Liver (tissue), 9 donors: ENCODE results near the gene MAN2C1. TPM values are rescaled to one million over a fixed set of nuclear protein-coding genes. Genes with fewer than 3 reads are reported as not detected.

Experiments used
- DNase-seq: peaks from one replicate; pipeline ENCODE4 v3.0.0-alpha.2; 2017; ENCODE audit warnings: low spot score
- H3K27ac ChIP-seq, 2 donors: one replicate each; pipeline ENCODE4 v1.7.0; 2013; ENCODE audit warnings: inconsistent platforms in 2 of 2, low read length in 2 of 2, control low read depth in 1 of 2, low read depth in 1 of 2, mild to moderate bottlenecking in 1 of 2
- H3K27me3 ChIP-seq, 4 donors: one replicate each; pipeline versions ENCODE4 v1.6.1 to v1.7.0; 2013; ENCODE audit warnings: low read length in 3 of 4, inconsistent platforms in 1 of 4, mild to moderate bottlenecking in 1 of 4, moderate library complexity in 1 of 4; ENCODE audit not compliant: control insufficient read depth in 4 of 4, insufficient read depth in 4 of 4
- H3K36me3 ChIP-seq, 4 donors: one replicate each; pipeline versions ENCODE4 v1.6.1 to v1.7.0; 2013; ENCODE audit warnings: low read length in 3 of 4, mild to moderate bottlenecking in 3 of 4, low read depth in 1 of 4, moderate library complexity in 1 of 4; ENCODE audit not compliant: control insufficient read depth in 4 of 4, insufficient read depth in 3 of 4
- H3K4me1 ChIP-seq, 4 donors: one replicate each; pipeline versions ENCODE4 v1.6.1 to v1.7.0; 2013; ENCODE audit warnings: low read length in 3 of 4, mild to moderate bottlenecking in 3 of 4, moderate library complexity in 1 of 4; ENCODE audit not compliant: control insufficient read depth in 4 of 4, insufficient read depth in 4 of 4
- H3K4me3 ChIP-seq, 3 donors: one replicate each; pipeline versions ENCODE4 v1.6.1 to v1.7.0; 2013; ENCODE audit warnings: low read length in 3 of 3, control low read depth in 1 of 3, low read depth in 1 of 3, mild to moderate bottlenecking in 1 of 3
- H3K9ac ChIP-seq, 2 donors: one replicate each; pipeline ENCODE4 v1.7.0; 2013; ENCODE audit warnings: low read length in 2 of 2, mild to moderate bottlenecking in 2 of 2, moderate library complexity in 2 of 2, control low read depth in 1 of 2, low read depth in 1 of 2
- H3K9me3 ChIP-seq, 4 donors: one replicate each; pipeline versions ENCODE4 v1.6.1 to v1.7.0; 2013; ENCODE audit warnings: low read length in 3 of 4; ENCODE audit not compliant: control insufficient read depth in 4 of 4
- CTCF ChIP-seq: fragments of 150-350 bp; IDR thresholded peaks from 2 replicates; pipeline ENCODE4 v1.5.1; 2017; ENCODE audit warnings: improper control_type of control experiment, low read depth, low read length; ENCODE audit not compliant: missing input control
- EGR1 ChIP-seq, 2 donors: IDR thresholded peaks; 2 replicates each; pipeline ENCODE4 v1.6.1; 2016 to 2018; ENCODE audit warnings: antibody characterized with exemption in 2 of 2, low read depth in 2 of 2
- FOXA2 ChIP-seq: IDR thresholded peaks from 2 replicates; pipeline ENCODE4 v1.6.1; 2016; ENCODE audit warnings: antibody characterized with exemption
- GABPA ChIP-seq, 2 donors: IDR thresholded peaks in 1 of 2; conservative IDR thresholded peaks in 1 of 2; 2 replicates each; pipeline ENCODE4 v1.6.1; 2016; ENCODE audit warnings: antibody characterized with exemption in 2 of 2, mild to moderate bottlenecking in 1 of 2, moderate library complexity in 1 of 2
- HNF4A ChIP-seq, 2 donors: conservative IDR thresholded peaks; 2 replicates each; pipeline ENCODE4 v1.6.1; 2016; ENCODE audit warnings: antibody characterized with exemption in 2 of 2, mild to moderate bottlenecking in 2 of 2
- HNF4G ChIP-seq: IDR thresholded peaks from 2 replicates; pipeline ENCODE4 v1.6.1; 2016; ENCODE audit warnings: antibody characterized with exemption
- JUND ChIP-seq, 2 donors: IDR thresholded peaks; 2 replicates each; pipeline ENCODE4 v1.6.1; 2016; ENCODE audit warnings: antibody characterized with exemption in 2 of 2
- MAX ChIP-seq: IDR thresholded peaks from 2 replicates; pipeline ENCODE4 v1.6.1; 2016; ENCODE audit warnings: antibody characterized with exemption
- NR2F2 ChIP-seq: IDR thresholded peaks from 2 replicates; pipeline ENCODE4 v1.6.1; 2016; ENCODE audit warnings: antibody characterized with exemption
- RAD21 ChIP-seq, 2 donors: IDR thresholded peaks; 2 replicates each; pipeline ENCODE4 v1.6.1; 2016; ENCODE audit warnings: antibody characterized with exemption in 2 of 2, mild to moderate bottlenecking in 2 of 2
- REST ChIP-seq: IDR thresholded peaks from 2 replicates; pipeline ENCODE4 v1.6.1; 2016; ENCODE audit warnings: antibody characterized with exemption, mild to moderate bottlenecking
- RXRA ChIP-seq, 2 donors: IDR thresholded peaks; 2 replicates each; pipeline ENCODE4 v1.6.1; 2017 to 2018; ENCODE audit warnings: antibody characterized with exemption in 2 of 2, mild to moderate bottlenecking in 1 of 2
- SP1 ChIP-seq: IDR thresholded peaks from 2 replicates; pipeline ENCODE4 v1.6.1; 2018; ENCODE audit warnings: antibody characterized with exemption, mild to moderate bottlenecking
- TAF1 ChIP-seq: conservative IDR thresholded peaks from 2 replicates; pipeline ENCODE4 v1.6.1; 2016; ENCODE audit warnings: antibody characterized with exemption, mild to moderate bottlenecking
- YY1 ChIP-seq: IDR thresholded peaks from 2 replicates; pipeline ENCODE4 v1.6.1; 2016; ENCODE audit warnings: antibody characterized with exemption, mild to moderate bottlenecking
- ZBTB33 ChIP-seq: IDR thresholded peaks from 2 replicates; pipeline ENCODE4 v1.6.1; 2016; ENCODE audit warnings: antibody characterized with exemption
- WGBS: extraction: QIAGEN DNeasy Blood & Tissue Kit; methylation state at CpG from one replicate; pipeline ENCODE4 v1.1.7; 2013; 5-methylcytosine and 5-hydroxymethylcytosine counted together
- polyA plus RNA-seq, 2 donors: library from polyadenylated mRNA; stranded (reverse) in 1 of 2; unstranded in 1 of 2; fragments of 200-250 nt in 1 of 2; fragments of >200 nt in 1 of 2; fragmentation: Nextera tagmentation in 1 of 2; extraction: Ambion mirVana in 1 of 2; gene quantifications; one replicate each; pipeline versions ENCODE4 v1.2.1 to v1.2.3, GENCODE V29; 2013 to 2015
- total RNA-seq, 2 donors: library from RNA; depleted of rRNA; stranded (reverse); fragments of >200 nt; gene quantifications; one replicate each; pipeline ENCODE4 v1.2.3, GENCODE V29; 2014
- donor health status: healthy.
- donor health status: healthy.
- donor health status: healthy.
- donor health status: healthy.
- donor health status: healthy.

MAN2C1 gene
- total and polyA plus RNA-seq, 4 donors: 44.3 to 143 (median 59.6) TPM

GRCh38 chr15:75410196-75410595 lies 41.8 kb upstream of the MAN2C1 start:
- Histone ChIP-seq H3K4me1 (no peaks in the 10 kb centered on the region), H3K4me3 (no peak overlapping the region), H3K9me3 (no peaks in the 10 kb centered on the region), H3K36me3 (peaks cover 19 to 67% (median 57%) of the 10 kb centered on the region in 4 donors), H3K27me3 (no peaks in the 10 kb centered on the region), H3K9ac (no peak overlapping the region), H3K27ac (no peak overlapping the region)
- WGBS: 91% methylated on average over 6 of the region's 6 CpGs
- no peak for DNase-seq
- TF ChIP-seq JUND (IDR thresholded peaks at IDR 0.05) (no peak), EGR1 (IDR thresholded peaks at IDR 0.05; ENCODE audit: low read depth in 2 of 2) (no peak), FOXA2 (no peak), TAF1 (no peak), GABPA (IDR thresholded peaks at IDR 0.05 in 1 of 2, conservative IDR thresholded peaks at IDR 0.05 in 1 of 2) (no peak), RAD21 (IDR thresholded peaks at IDR 0.05) (no peak), REST (no peak)

- H3K27ac ChIP-seq: no peak overlapping the region
- H3K4me1 ChIP-seq: no peaks in the 10 kb centered on the region
- WGBS: 95% methylated on average over 1 of the region's 1 CpG
- H3K36me3 ChIP-seq: peaks cover 17 to 77% (median 59%) of the 10 kb centered on the region in 4 donors
- TF ChIP-seq NR2F2: no peak
- TF ChIP-seq HNF4G: no peak
- TF ChIP-seq HNF4A (conservative IDR thresholded peaks at IDR 0.05): no peak
- no peak for TF ChIP-seq JUND (IDR thresholded peaks at IDR 0.05)
- TF ChIP-seq MAX: no peak
- no peak for TF ChIP-seq ZBTB33
- TF ChIP-seq REST: no peak
- TF ChIP-seq RXRA (IDR thresholded peaks at IDR 0.05): no peak
- no peak for TF ChIP-seq EGR1 (IDR thresholded peaks at IDR 0.05; ENCODE audit: low read depth in 2 of 2)
- TF ChIP-seq CTCF: no peak
- no peak for TF ChIP-seq RAD21 (IDR thresholded peaks at IDR 0.05)
- TF ChIP-seq SP1: no peak
- TF ChIP-seq YY1: no peak
- no peak for TF ChIP-seq FOXA2
- no peaks in the 10 kb centered on the region for H3K9me3 ChIP-seq
- no peak overlapping the region for H3K4me3 ChIP-seq
- no peak overlapping the region for H3K9ac ChIP-seq
- DNase-seq: no peak
- no peaks in the 10 kb centered on the region for H3K27me3 ChIP-seq
Measured at GRCh38 chr15:75407083-75407482, 38.7 kb upstream of the MAN2C1 start.
